Activated T-cell treated with anti-CD3 and anti-CD28 coated beads, Interleukin-2, amount 50 U/mL, for 24 hours (primary cell): Measurements from ENCODE around the gene PKD2L2.

Experiments
- DNase-seq: peaks from one replicate; pipeline ENCODE4 v3.0.0-alpha.2; 2020
- H3K27ac Mint-ChIP-seq: 2 replicates; pipeline ENCODE4 v1.8.0; 2020; ENCODE audit warnings: mild to moderate bottlenecking, mixed read lengths
- H3K27me3 Mint-ChIP-seq: 2 replicates; pipeline ENCODE4 v1.8.0; 2020; ENCODE audit warnings: mixed read lengths
- H3K36me3 Mint-ChIP-seq: 2 replicates; pipeline ENCODE4 v1.8.0; 2020; ENCODE audit warnings: low read depth, mixed read lengths
- H3K4me1 Mint-ChIP-seq: 2 replicates; pipeline ENCODE4 v1.8.0; 2020; ENCODE audit warnings: low read depth, mixed read lengths
- H3K4me3 Mint-ChIP-seq: 2 replicates; pipeline ENCODE4 v1.8.0; 2020; ENCODE audit warnings: mild to moderate bottlenecking, moderate library complexity, mixed read lengths
- H3K9me3 Mint-ChIP-seq: 2 replicates; pipeline ENCODE4 v1.8.0; 2020; ENCODE audit warnings: mixed read lengths

PKD2L2 gene

GRCh38 chr5:137867664-137868063, 21.6 kb upstream of the PKD2L2 start, which contains the start of gene MYOT:
TSS of gene MYOT (plus strand) at chr5:137867860. CDS start at chr5:137870652, 2,792 bp downstream.
- Mint-ChIP-seq H3K4me1 (no peaks in the 10 kb centered on the region), H3K27me3 (no peaks in the 10 kb centered on the region), H3K9me3 (no peaks in the 10 kb centered on the region), H3K36me3 (no peaks in the 10 kb centered on the region), H3K4me3 (no peak within 1 kb of the TSS), H3K27ac (no peak within 1 kb of the TSS)
- no peak for DNase-seq

- H3K27me3 Mint-ChIP-seq, result no peaks in the 10 kb centered on the region
- DNase-seq, result no peak
- no peaks in the 10 kb centered on the region for H3K4me1 Mint-ChIP-seq
- no peaks in the 10 kb centered on the region for H3K36me3 Mint-ChIP-seq
- no peak overlapping the region for H3K27ac Mint-ChIP-seq
- H3K9me3 Mint-ChIP-seq, result no peaks in the 10 kb centered on the region
- H3K4me3 Mint-ChIP-seq, result no peak overlapping the region
Observed at GRCh38 chr5:137870647-137871339, 18.5 kb upstream of the PKD2L2 start.

GRCh38 chr5:137871571-137871970, 17.7 kb upstream of the PKD2L2 start:
- Mint-ChIP-seq H3K27me3 (no peaks in the 10 kb centered on the region), H3K27ac (no peak overlapping the region), H3K4me3 (no peak overlapping the region), H3K9me3 (no peaks in the 10 kb centered on the region), H3K36me3 (no peaks in the 10 kb centered on the region), H3K4me1 (no peaks in the 10 kb centered on the region)
- DNase-seq, result no peak

- Mint-ChIP-seq H3K36me3 (no peaks in the 10 kb centered on the region), H3K9me3 (no peaks in the 10 kb centered on the region), H3K4me3 (no peak overlapping the region), H3K27me3 (no peaks in the 10 kb centered on the region), H3K4me1 (no peaks in the 10 kb centered on the region), H3K27ac (no peak overlapping the region)
- DNase-seq, result no peak
Observed at GRCh38 chr5:137872466-137872865, 16.8 kb upstream of the PKD2L2 start.

- no peak overlapping the region for H3K4me3 Mint-ChIP-seq
- DNase-seq, result no peak
- no peak overlapping the region for H3K27ac Mint-ChIP-seq
- no peaks in the 10 kb centered on the region for H3K4me1 Mint-ChIP-seq
- no peaks in the 10 kb centered on the region for H3K9me3 Mint-ChIP-seq
- no peaks in the 10 kb centered on the region for H3K27me3 Mint-ChIP-seq
- H3K36me3 Mint-ChIP-seq, result no peaks in the 10 kb centered on the region
Observed at GRCh38 chr5:137876101-137876500, 13.2 kb upstream of the PKD2L2 start.

- H3K27ac Mint-ChIP-seq, result no peak overlapping the region
- peaks cover 3% of the 10 kb centered on the region for H3K36me3 Mint-ChIP-seq
- no peak for DNase-seq
- H3K4me1 Mint-ChIP-seq, result no peaks in the 10 kb centered on the region
- no peaks in the 10 kb centered on the region for H3K27me3 Mint-ChIP-seq
- H3K9me3 Mint-ChIP-seq, result no peaks in the 10 kb centered on the region
- no peak overlapping the region for H3K4me3 Mint-ChIP-seq
Observed at GRCh38 chr5:137880313-137880712, 8.9 kb upstream of the PKD2L2 start.

GRCh38 chr5:137887831-137888230, 1.4 kb upstream of the PKD2L2 start:
- Mint-ChIP-seq H3K27me3 (no peaks in the 10 kb centered on the region), H3K27ac (no peak overlapping the region), H3K4me3 (peak overlapping the region; percentile 86), H3K36me3 (peaks cover 7% of the 10 kb centered on the region), H3K4me1 (peaks cover 23% of the 10 kb centered on the region), H3K9me3 (peaks cover 4% of the 10 kb centered on the region)
- no peak for DNase-seq

GRCh38 chr5:137888466-137888862, 793 bp upstream of the PKD2L2 start:
- no peak for DNase-seq
- peak overlapping the region; percentile 86 for H3K4me3 Mint-ChIP-seq
- H3K9me3 Mint-ChIP-seq, result peaks cover 4% of the 10 kb centered on the region
- peak overlapping the region; percentile 93 for H3K27ac Mint-ChIP-seq
- H3K4me1 Mint-ChIP-seq, result peaks cover 23% of the 10 kb centered on the region
- no peaks in the 10 kb centered on the region for H3K27me3 Mint-ChIP-seq
- H3K36me3 Mint-ChIP-seq, result peaks cover 7% of the 10 kb centered on the region

- Mint-ChIP-seq H3K9me3 (peaks cover 4% of the 10 kb centered on the region), H3K27ac (no peak overlapping the region), H3K36me3 (peaks cover 7% of the 10 kb centered on the region), H3K4me3 (no peak overlapping the region), H3K4me1 (peaks cover 23% of the 10 kb centered on the region), H3K27me3 (no peaks in the 10 kb centered on the region)
- no peak for DNase-seq
Observed at GRCh38 chr5:137890845-137891244, 1.6 kb downstream of the PKD2L2 start.

- no peak overlapping the region for H3K27ac Mint-ChIP-seq
- H3K36me3 Mint-ChIP-seq, result peaks cover 7% of the 10 kb centered on the region
- no peak for DNase-seq
- H3K27me3 Mint-ChIP-seq, result no peaks in the 10 kb centered on the region
- H3K4me3 Mint-ChIP-seq, result no peak overlapping the region
- H3K4me1 Mint-ChIP-seq, result peaks cover 21% of the 10 kb centered on the region
- H3K9me3 Mint-ChIP-seq, result peaks cover 4% of the 10 kb centered on the region
Observed at GRCh38 chr5:137891849-137892248, 2.6 kb downstream of the PKD2L2 start.

GRCh38 chr5:137894586-137894985, 5.3 kb downstream of the PKD2L2 start:
- Mint-ChIP-seq H3K27ac (no peak overlapping the region), H3K4me3 (no peak overlapping the region), H3K27me3 (no peaks in the 10 kb centered on the region), H3K4me1 (peaks cover 3% of the 10 kb centered on the region), H3K36me3 (peaks cover 1% of the 10 kb centered on the region), H3K9me3 (peaks cover 2% of the 10 kb centered on the region)
- DNase-seq, result no peak

- H3K36me3 Mint-ChIP-seq, result no peaks in the 10 kb centered on the region
- H3K4me3 Mint-ChIP-seq, result no peak overlapping the region
- H3K27ac Mint-ChIP-seq, result no peak overlapping the region
- H3K9me3 Mint-ChIP-seq, result no peaks in the 10 kb centered on the region
- H3K27me3 Mint-ChIP-seq, result no peaks in the 10 kb centered on the region
- DNase-seq, result no peak
- no peaks in the 10 kb centered on the region for H3K4me1 Mint-ChIP-seq
Observed at GRCh38 chr5:137896560-137896959, 7.3 kb downstream of the PKD2L2 start.

- no peaks in the 10 kb centered on the region for H3K36me3 Mint-ChIP-seq
- DNase-seq, result no peak
- H3K4me1 Mint-ChIP-seq, result no peaks in the 10 kb centered on the region
- no peak overlapping the region for H3K27ac Mint-ChIP-seq
- no peak overlapping the region for H3K4me3 Mint-ChIP-seq
- no peaks in the 10 kb centered on the region for H3K9me3 Mint-ChIP-seq
- no peaks in the 10 kb centered on the region for H3K27me3 Mint-ChIP-seq
Observed at GRCh38 chr5:137899493-137899892, 10.2 kb downstream of the PKD2L2 start.

- H3K36me3 Mint-ChIP-seq, result no peaks in the 10 kb centered on the region
- H3K27me3 Mint-ChIP-seq, result no peaks in the 10 kb centered on the region
- no peaks in the 10 kb centered on the region for H3K4me1 Mint-ChIP-seq
- DNase-seq, result no peak
- no peak overlapping the region for H3K4me3 Mint-ChIP-seq
- no peaks in the 10 kb centered on the region for H3K9me3 Mint-ChIP-seq
- H3K27ac Mint-ChIP-seq, result no peak overlapping the region
Observed at GRCh38 chr5:137901011-137901817, 12.0 kb downstream of the PKD2L2 start.

- no peak overlapping the region for H3K4me3 Mint-ChIP-seq
- no peaks in the 10 kb centered on the region for H3K36me3 Mint-ChIP-seq
- no peaks in the 10 kb centered on the region for H3K9me3 Mint-ChIP-seq
- no peak overlapping the region for H3K27ac Mint-ChIP-seq
- DNase-seq, result no peak
- H3K4me1 Mint-ChIP-seq, result no peaks in the 10 kb centered on the region
- no peaks in the 10 kb centered on the region for H3K27me3 Mint-ChIP-seq
Observed at GRCh38 chr5:137902408-137903133, 13.3 kb downstream of the PKD2L2 start.
